ENCODE measurements around the gene STAT3.
A peak's percentile ranks its signal among the peaks of the same experiment; 100 is the strongest.

STAT3 gene

GRCh38 chr17:42359133-42359532, 29.1 kb downstream of the STAT3 start:
- Mint-ChIP-seq H3K4me3 (no peak overlapping the region), H3K27me3 (no peaks in the 10 kb centered on the region), H3K27ac (peak overlapping the region; percentile 17), H3K9me3 (no peaks in the 10 kb centered on the region), H3K4me1 (peaks cover 78% of the 10 kb centered on the region), H3K36me3 (ENCODE audit: low read depth) (peaks cover 31% of the 10 kb centered on the region)
- DNase-seq, result no peak
- ATAC-seq, result no peak

DNA sequence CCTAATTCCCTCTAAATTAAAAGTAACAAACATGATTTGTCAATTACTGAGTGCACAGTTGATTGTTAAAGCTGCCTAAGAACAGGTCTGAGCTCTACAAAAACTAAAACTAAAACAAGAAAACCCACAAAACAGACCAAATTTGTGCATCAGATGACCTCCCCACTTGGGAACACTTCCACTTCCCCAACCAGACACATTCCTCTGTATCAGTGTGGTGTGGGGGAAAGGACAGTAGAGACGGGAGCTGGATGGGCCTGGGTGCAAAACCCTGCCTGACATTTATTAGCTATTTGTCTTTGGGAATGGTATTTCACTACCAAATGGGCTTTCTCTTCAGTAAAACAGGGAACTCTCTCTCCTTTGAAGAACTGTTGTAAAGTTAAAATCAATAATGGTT, 29.8 kb downstream of the STAT3 start:
- H3K36me3 Mint-ChIP-seq (ENCODE audit: low read depth), result peaks cover 28% of the 10 kb centered on the region
- H3K4me3 Mint-ChIP-seq, result no peak overlapping the region

DNA sequence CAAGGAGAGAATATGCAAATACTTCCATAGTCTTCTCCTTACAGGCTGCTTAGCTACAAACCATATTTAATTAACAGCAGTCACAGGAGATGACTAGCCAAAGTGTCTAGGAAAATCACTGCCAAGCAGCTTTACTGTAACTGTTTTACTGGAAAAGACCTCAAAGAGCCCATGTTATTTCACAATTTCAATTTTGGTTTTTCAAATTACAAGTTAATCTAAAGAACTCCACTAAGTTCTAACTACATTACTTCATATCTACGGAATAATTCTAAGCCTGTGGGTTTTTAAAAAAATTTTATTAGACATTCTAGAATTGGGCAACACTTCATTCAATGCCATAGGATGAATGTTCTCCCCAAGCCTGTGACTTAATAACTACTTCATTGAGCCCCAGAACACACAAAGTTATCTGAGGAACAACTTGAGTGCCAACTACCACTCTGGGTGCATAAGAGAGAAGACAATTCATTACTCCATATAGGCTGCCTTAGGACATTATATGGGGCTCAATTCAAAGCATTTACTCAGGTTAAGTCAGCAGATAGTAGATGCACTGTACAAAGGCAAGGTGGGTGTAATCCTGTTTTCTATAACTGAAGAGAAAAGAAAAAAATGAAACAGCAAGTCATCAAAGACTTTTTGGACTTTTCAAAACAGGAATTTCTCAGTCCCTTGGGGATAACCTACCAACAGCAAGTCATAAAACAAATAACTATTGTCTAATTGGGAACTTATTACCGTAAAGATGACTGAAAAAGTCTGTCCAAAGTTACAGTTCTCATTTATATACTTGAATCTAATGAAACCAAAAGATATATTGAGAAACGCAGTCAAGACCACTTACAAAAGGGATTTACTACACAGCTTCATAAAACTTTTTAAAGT, 33.0 kb downstream of the STAT3 start:
- Mint-ChIP-seq H3K9me3 (no peaks in the 10 kb centered on the region), H3K27me3 (no peaks in the 10 kb centered on the region), H3K4me1 (peaks cover 51% of the 10 kb centered on the region), H3K36me3 (ENCODE audit: low read depth) (peaks cover 12% of the 10 kb centered on the region), H3K27ac (peak overlapping the region; percentile 82), H3K4me3 (peak overlapping the region; percentile 37)
- ATAC-seq (no peak), DNase-seq (no peak)

More for the DNA sequence above, 29.8 kb downstream of the STAT3 start:
- no peak for ATAC-seq
- DNase-seq, result no peak
- Mint-ChIP-seq H3K27ac (no peak overlapping the region), H3K9me3 (no peaks in the 10 kb centered on the region), H3K27me3 (no peaks in the 10 kb centered on the region), H3K4me1 (peaks cover 77% of the 10 kb centered on the region)

GRCh38 chr17:42348104-42348503, 40.1 kb downstream of the STAT3 start:
- Mint-ChIP-seq H3K36me3 (ENCODE audit: low read depth) (peaks cover 38% of the 10 kb centered on the region), H3K9me3 (no peaks in the 10 kb centered on the region), H3K4me1 (peaks cover 46% of the 10 kb centered on the region), H3K27ac (peak overlapping the region; percentile 74), H3K4me3 (no peak overlapping the region), H3K27me3 (no peaks in the 10 kb centered on the region)
- ATAC-seq (peak; percentile 55), DNase-seq (no peak)

DNA sequence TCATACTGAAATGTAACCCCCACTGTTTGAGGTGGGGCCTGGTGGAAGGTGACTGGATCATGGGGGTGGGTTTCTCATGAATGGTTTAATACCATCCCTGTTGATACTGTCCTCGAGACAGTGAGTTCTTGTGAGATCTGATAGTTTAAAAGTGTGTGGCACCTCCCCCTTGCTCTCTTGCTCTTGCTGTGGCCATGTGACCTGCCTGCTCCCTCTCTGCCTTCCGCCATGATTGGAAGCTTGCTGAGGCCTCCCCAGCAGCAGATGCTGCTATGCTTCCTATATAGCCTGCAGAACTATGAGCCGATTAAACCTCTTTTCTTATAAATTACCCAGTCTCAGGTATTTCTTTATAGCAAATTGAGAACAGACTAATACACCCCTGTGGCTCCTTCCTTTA, 40.6 kb downstream of the STAT3 start:
- peak overlapping the region; percentile 52 for H3K27ac Mint-ChIP-seq
- no peak overlapping the region for H3K4me3 Mint-ChIP-seq
- DNase-seq (no peak), ATAC-seq (no peak)
- H3K36me3 Mint-ChIP-seq (ENCODE audit: low read depth), result peaks cover 41% of the 10 kb centered on the region
- H3K27me3 Mint-ChIP-seq, result no peaks in the 10 kb centered on the region
- H3K9me3 Mint-ChIP-seq, result no peaks in the 10 kb centered on the region
- H3K4me1 Mint-ChIP-seq, result peaks cover 49% of the 10 kb centered on the region

GRCh38 chr17:42347198-42347597, 41.0 kb downstream of the STAT3 start:
- Mint-ChIP-seq H3K4me3 (no peak overlapping the region), H3K9me3 (no peaks in the 10 kb centered on the region), H3K4me1 (peaks cover 52% of the 10 kb centered on the region), H3K27ac (peak overlapping the region; percentile 52), H3K27me3 (no peaks in the 10 kb centered on the region), H3K36me3 (ENCODE audit: low read depth) (peaks cover 46% of the 10 kb centered on the region)
- DNase-seq (no peak), ATAC-seq (no peak)

- Mint-ChIP-seq H3K27ac (no peak overlapping the region), H3K27me3 (no peaks in the 10 kb centered on the region), H3K4me1 (peaks cover 59% of the 10 kb centered on the region), H3K9me3 (no peaks in the 10 kb centered on the region), H3K4me3 (no peak overlapping the region), H3K36me3 (ENCODE audit: low read depth) (peaks cover 46% of the 10 kb centered on the region)
- DNase-seq (no peak), ATAC-seq (no peak)
These were observed 41.8 kb downstream of the STAT3 start for GRCh38 chr17:42346481-42346880.

DNA sequence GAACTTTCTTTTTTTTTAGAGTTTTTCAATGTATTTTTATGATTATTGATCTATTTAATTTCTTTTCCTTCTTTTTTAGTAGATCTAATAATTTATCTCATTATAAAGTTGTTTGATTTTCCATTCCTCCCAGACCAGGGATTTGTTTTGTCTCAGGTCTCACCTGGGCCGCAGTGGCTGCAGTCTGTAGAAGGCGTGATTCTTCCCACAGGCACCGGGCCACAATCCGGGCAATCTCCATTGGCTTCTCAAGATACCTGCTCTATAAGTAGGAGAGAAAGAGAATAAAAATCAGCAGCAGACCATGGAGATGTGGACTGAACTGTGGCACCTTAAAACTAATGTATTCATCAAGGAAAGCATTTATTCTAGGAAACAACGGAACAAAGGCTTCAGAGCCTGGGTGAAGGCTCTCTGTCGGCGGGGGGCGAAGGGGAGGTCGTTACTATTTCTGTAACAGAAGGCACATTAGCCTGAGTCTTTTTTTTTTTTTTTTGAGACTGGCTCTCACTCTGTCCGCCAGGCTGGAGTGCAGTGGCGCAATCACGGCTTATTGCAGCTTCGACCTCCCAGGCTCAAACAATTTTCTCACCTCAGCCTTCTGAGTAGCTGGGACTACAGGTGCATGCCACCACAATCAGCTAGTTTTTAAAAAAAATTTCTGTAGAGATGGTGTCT, 42.7 kb downstream of the STAT3 start:
- Mint-ChIP-seq H3K4me3 (no peak overlapping the region), H3K27me3 (no peaks in the 10 kb centered on the region), H3K4me1 (peaks cover 65% of the 10 kb centered on the region), H3K27ac (no peak overlapping the region), H3K36me3 (ENCODE audit: low read depth) (peaks cover 55% of the 10 kb centered on the region), H3K9me3 (no peaks in the 10 kb centered on the region)
- DNase-seq (no peak), ATAC-seq (no peak)

DNA sequence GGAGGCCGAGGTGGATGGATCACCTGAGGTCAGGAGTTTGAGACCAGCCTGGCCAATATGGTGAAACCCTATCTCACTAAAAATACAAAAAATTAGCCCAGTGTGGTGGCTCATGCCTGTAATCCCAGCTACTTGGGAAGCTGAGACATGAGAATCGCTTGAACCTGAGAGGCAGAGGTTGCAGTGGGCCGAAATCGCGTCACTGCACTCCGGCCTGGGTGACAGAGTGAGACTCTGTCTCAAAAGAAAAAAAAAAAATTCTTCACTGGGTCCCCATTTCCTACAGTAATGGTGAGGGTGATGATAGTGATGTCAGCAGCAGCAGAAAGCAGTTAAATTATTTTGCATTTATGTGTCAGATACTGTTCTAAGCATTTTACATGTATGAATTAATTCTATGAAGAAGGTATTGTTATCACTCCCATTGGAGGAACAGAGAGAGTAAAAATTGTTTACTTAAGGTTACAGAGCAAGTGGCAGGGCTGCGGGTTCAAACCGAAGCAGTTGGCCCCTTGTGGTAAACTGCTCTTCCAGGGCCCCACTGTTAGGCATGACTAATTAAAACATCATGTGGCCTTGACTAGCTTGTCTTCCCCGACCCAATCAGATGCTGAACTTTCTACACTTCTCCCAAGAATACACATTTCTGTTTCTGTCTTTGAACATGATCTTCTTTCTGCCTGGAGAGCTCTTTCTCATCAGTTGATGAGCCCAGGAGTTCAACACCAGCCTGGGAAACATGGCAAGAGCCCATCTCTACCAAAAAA, 45.8 kb downstream of the STAT3 start:
- peaks cover 59% of the 10 kb centered on the region for H3K36me3 Mint-ChIP-seq (ENCODE audit: low read depth)
- DNase-seq, result peak; percentile 51

GRCh38 chr17:42341568-42341967, 46.7 kb downstream of the STAT3 start:
- Mint-ChIP-seq H3K9me3 (no peaks in the 10 kb centered on the region), H3K4me3 (peak overlapping the region; percentile 50), H3K27ac (peak overlapping the region; percentile 83), H3K36me3 (ENCODE audit: low read depth) (peaks cover 60% of the 10 kb centered on the region), H3K4me1 (peaks cover 67% of the 10 kb centered on the region), H3K27me3 (no peaks in the 10 kb centered on the region)
- ATAC-seq (no peak), DNase-seq (no peak)

More for the DNA sequence above, 45.8 kb downstream of the STAT3 start:
- Mint-ChIP-seq H3K27ac (peak overlapping the region; percentile 83), H3K4me3 (peak overlapping the region; percentile 52), H3K9me3 (no peaks in the 10 kb centered on the region), H3K4me1 (peaks cover 66% of the 10 kb centered on the region), H3K27me3 (no peaks in the 10 kb centered on the region)
- peak; percentile 77 for ATAC-seq

GRCh38 chr17:42340691-42341127, 47.5 kb downstream of the STAT3 start:
- Mint-ChIP-seq H3K4me3 (peak overlapping the region; percentile 50), H3K36me3 (ENCODE audit: low read depth) (peaks cover 56% of the 10 kb centered on the region), H3K4me1 (peaks cover 70% of the 10 kb centered on the region), H3K27me3 (no peaks in the 10 kb centered on the region), H3K9me3 (no peaks in the 10 kb centered on the region), H3K27ac (peak overlapping the region; percentile 83)
- DNase-seq (peak; percentile 51), ATAC-seq (peak; percentile 68)

DNA sequence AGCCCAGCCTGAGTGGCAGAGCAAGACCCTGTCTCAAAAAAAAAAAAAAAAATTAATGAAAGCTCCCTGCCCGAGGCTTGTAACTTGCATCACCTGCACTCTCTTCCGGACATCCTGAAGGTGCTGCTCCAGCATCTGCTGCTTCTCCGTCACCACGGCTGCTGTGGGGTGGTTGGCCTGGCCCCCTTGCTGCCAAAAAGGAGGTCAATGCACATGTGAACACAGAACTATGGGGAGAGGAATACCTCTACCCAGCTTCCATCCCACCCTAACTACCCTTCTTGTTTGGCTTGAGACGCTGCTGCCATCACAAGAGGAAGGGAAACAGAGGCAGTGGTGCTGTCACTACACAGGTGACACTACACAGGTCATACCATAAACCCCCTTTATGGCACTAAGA, 49.0 kb downstream of the STAT3 start:
- H3K4me3 Mint-ChIP-seq, result no peak overlapping the region
- H3K4me1 Mint-ChIP-seq, result peaks cover 85% of the 10 kb centered on the region
- H3K9me3 Mint-ChIP-seq, result no peaks in the 10 kb centered on the region
- DNase-seq (no peak), ATAC-seq (no peak)
- H3K36me3 Mint-ChIP-seq (ENCODE audit: low read depth), result peaks cover 66% of the 10 kb centered on the region
- no peaks in the 10 kb centered on the region for H3K27me3 Mint-ChIP-seq
- H3K27ac Mint-ChIP-seq, result peak overlapping the region; percentile 53

DNA sequence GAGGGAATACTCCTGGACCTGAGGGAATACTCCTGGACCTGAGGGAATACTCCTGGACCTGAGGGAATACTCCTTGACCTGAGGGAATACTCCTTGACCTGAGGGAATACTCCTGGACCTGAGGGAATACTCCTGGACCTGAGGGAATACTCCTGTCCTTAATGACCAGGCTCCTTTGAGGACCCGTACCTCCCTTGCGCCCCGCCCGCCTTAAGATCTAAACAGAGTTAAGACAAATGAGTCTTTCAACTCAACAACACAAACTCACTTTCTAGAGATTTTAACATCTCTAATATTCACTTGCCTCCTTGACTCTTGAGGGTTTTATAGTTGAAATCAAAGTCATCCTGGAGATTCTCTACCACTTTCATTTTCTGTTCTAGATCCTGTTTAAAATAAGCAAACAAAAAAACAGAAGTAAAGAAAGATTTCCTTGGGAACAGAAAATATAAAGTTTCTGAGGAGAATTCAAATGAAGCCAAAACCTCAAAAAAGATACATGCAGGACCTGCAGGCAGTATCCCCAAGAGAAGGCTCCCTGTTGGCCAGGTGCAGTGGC, 49.7 kb downstream of the STAT3 start:
- DNase-seq (no peak), ATAC-seq (no peak)
- Mint-ChIP-seq H3K27ac (peak overlapping the region; percentile 56), H3K36me3 (ENCODE audit: low read depth) (peaks cover 67% of the 10 kb centered on the region), H3K4me3 (peak overlapping the region; percentile 30), H3K9me3 (no peaks in the 10 kb centered on the region), H3K4me1 (peaks cover 85% of the 10 kb centered on the region), H3K27me3 (no peaks in the 10 kb centered on the region)

DNA sequence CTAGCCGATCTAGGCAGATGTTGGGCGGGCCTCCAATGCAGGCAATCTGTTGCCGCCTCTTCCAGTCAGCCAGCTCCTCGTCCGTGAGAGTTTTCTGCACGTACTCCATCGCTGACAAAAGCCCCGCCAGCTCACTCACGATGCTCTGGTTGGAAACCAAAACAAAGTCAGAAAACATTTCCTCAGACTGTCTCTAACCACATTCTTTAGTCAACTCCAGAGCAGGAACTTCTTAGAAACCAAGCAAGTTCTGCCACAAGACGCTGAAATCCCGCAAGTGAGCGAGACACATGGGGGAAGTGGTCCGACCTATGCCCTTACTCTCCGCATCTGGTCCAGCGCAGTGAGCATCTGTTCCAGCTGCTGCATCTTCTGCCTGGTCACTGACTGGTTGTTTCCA, 50.8 kb downstream of the STAT3 start:
- H3K27me3 Mint-ChIP-seq, result no peaks in the 10 kb centered on the region
- H3K36me3 Mint-ChIP-seq (ENCODE audit: low read depth), result peaks cover 72% of the 10 kb centered on the region
- H3K4me3 Mint-ChIP-seq, result peak overlapping the region; percentile 55
- ATAC-seq, result peak; percentile 67
- peaks cover 85% of the 10 kb centered on the region for H3K4me1 Mint-ChIP-seq
- peak overlapping the region; percentile 87 for H3K27ac Mint-ChIP-seq
- no peaks in the 10 kb centered on the region for H3K9me3 Mint-ChIP-seq
- peak; percentile 75 for DNase-seq

Data from activated naive CD8-positive, alpha-beta T cell treated with anti-CD3 and anti-CD28 coated beads, Interleukin-2, amount 50 U/mL, for 24 hours (primary cell).